ENCODE results near the gene PPM1H. TPM values are rescaled to one million over a fixed set of nuclear protein-coding genes. Genes with fewer than 3 reads are reported as not detected.

Gene PPM1H
- total RNA-seq, 4 donors from 2014 or later: 1.1 to 2.4 (median 1.7) TPM

DNA sequence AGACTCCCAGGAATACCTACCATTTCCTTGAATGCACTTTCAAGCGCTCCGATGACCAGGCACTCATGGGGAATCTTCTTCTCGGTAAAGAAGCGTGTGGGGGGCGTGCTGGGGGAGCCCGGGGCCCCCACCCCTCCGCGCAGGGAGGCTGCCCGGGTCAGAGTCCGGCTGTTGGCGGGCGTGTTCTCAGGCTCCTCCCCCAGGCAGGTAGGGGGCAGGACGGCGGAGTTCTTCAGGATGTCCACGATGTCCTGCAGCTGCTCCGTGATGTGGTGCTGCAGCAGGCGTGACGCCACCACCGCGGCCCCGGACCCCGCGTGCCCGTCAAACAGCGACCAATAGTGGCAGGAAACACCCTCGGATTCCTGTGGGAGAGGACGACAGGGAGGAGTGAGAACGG lies 133.2 kb downstream of the PPM1H start:
- intact Hi-C loops (cut with DNase I; ENCODE audit: low total_unique reads): no loop called here
- no peak overlapping the region for H3K4me3 ChIP-seq (ENCODE audit: low read depth, poor library complexity, severe bottlenecking)
- 94 to 97% methylated on average over 24 to 28 of the region's 28 CpGs for WGBS, 2 donors
- DNase-seq (ENCODE audit: low spot score in 2 of 2): no peak
- no peak for TF ChIP-seq POLR2A (IDR thresholded peaks at IDR 0.05)
- TF ChIP-seq, protein P1, sequence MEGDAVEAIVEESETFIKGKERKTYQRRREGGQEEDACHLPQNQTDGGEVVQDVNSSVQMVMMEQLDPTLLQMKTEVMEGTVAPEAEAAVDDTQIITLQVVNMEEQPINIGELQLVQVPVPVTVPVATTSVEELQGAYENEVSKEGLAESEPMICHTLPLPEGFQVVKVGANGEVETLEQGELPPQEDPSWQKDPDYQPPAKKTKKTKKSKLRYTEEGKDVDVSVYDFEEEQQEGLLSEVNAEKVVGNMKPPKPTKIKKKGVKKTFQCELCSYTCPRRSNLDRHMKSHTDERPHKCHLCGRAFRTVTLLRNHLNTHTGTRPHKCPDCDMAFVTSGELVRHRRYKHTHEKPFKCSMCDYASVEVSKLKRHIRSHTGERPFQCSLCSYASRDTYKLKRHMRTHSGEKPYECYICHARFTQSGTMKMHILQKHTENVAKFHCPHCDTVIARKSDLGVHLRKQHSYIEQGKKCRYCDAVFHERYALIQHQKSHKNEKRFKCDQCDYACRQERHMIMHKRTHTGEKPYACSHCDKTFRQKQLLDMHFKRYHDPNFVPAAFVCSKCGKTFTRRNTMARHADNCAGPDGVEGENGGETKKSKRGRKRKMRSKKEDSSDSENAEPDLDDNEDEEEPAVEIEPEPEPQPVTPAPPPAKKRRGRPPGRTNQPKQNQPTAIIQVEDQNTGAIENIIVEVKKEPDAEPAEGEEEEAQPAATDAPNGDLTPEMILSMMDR (IDR thresholded peaks at IDR 0.05): no peak

DNA sequence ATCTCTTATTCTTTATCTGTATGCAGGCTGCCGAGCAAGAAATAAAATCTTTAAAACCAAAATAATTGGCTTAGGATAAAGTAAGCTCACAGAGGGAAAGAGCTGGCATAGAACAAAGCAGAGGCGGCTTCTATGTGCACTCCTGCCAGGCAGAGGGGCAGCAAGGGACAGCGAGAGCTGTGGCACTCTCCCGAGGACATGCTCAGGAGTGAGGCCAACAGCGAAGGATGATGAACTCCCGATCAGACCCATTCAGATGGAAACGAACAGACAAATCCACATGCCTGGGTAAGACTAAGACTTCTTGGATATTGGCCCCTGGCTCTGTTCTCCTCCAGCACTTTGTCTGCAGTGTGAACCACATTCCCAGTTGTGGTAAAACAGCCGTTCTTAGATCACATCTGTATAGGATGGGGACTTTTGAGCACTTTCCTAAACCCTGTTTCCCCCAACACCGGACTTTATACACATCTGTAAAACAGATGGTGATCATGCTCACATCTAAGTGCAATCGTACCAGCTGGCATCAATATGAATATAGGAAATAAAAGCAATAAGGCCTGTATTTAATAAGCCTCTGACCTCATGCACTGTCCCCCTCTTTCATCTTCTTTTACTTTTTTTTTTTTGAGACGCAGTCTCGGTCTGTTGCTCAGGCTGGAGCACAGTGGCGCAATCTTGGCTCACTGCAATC lies 134.1 kb downstream of the PPM1H start:
- 63 to 66% methylated on average over 13 of the region's 13 CpGs for WGBS, 2 donors
- intact Hi-C loops (cut with DNase I; ENCODE audit: low total_unique reads): no loop called here
- H3K4me3 ChIP-seq (ENCODE audit: low read depth, poor library complexity, severe bottlenecking): no peak overlapping the region
- no peak for DNase-seq (ENCODE audit: low spot score in 2 of 2)
- no peak for TF ChIP-seq POLR2A (IDR thresholded peaks at IDR 0.05)

DNA sequence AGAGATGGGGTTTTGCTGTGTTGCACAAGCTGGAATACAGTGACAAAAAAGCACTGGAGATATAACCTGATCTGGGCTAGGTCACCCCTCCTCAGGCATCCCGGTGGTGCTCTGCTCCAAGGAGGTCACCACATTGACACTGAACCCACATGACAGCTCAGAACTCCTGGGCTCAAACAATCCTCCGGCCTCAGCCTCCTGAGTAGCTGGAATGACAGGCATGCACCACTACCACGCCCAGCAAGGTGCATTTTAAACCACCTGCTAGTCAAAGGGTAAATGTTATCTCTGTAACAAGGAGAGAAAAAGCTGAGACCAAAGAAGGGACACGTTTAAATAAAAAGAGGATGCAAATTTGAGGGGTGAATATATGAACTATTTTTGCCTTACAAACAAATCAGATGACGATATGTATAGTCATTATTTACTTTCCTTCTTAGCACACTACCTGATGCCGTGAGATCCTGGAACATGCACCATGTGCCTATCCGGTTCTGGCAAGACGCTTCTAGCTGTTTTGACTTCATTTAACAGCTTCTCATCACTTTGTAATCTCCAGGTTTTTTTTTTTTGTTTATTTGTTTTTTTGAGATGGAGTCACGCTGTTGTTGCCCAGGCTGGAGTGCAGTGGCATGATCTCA lies 135.1 kb downstream of the PPM1H start:
- TF ChIP-seq, protein P1 (IDR thresholded peaks at IDR 0.05): no peak
- no peak for TF ChIP-seq POLR2A (IDR thresholded peaks at IDR 0.05)
- no peak overlapping the region for H3K4me3 ChIP-seq (ENCODE audit: low read depth, poor library complexity, severe bottlenecking)
- WGBS, 2 donors: 79 to 84% methylated on average over 9 of the region's 9 CpGs
- DNase-seq (ENCODE audit: low spot score in 2 of 2): no peak
- intact Hi-C loops (cut with DNase I; ENCODE audit: low total_unique reads): loop anchor here (5.0 kb wide), 1 partner anchor 218 kb away; no protein-coding TSS in a partner anchor

DNA sequence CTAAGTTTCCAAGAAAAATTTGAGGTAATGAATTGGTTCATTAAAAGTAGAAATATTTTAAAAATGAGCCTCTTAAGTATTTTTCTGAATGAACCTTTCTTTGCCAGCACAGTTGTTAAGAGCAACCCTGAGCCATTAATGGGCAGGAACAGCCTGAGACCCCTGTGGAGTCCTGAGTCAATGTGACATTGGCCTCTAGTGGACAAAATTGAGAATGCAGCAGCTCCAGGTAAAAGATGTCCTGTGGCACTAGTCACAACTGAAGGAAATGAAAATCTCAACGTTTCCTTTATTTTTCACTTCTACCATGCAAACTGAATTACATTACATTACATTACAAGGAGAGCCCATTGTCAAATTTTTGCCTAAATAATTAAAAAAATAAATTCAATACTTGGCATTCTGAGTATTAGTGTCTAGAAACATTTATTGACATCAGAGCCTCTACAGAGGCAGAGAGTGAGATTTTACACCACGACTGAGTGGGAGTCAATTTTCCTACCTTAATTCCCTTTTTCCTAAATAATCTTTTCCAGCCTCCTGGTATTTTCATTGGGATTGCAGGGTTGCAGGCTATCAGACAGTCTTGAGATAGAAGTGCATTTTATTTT lies 135.7 kb downstream of the PPM1H start:
- intact Hi-C loops (cut with DNase I; ENCODE audit: low total_unique reads): loop anchor here (5.0 kb wide), 1 partner anchor 217 kb away; no protein-coding TSS in a partner anchor
- WGBS, 2 donors: 21 to 28% methylated on average over 2 of the region's 2 CpGs
- TF ChIP-seq POLR2A (IDR thresholded peaks at IDR 0.05): no peak
- TF ChIP-seq, protein P1 (IDR thresholded peaks at IDR 0.05): peak in 1 of 3 donors; percentile 92
- DNase-seq (ENCODE audit: low spot score in 2 of 2): peak in 1 of 2 donors; percentile 56
- H3K4me3 ChIP-seq (ENCODE audit: low read depth, poor library complexity, severe bottlenecking): no peak overlapping the region

DNA sequence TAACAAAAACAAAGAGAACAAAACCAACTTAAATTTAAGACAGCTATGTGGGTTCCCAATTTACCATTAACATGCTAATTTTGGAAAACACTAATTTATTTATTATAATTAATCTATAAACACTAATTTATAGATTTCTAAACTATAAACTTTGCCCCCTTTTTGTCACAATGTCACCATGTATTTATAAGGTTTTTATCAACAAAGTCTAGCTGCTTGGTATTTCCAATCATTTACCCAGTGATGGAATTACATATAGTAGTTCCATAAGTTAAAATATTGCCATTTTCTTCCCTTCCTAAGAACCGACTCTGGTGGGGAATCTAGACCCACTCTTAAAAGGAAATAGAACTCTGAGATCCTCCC lies 140.7 kb downstream of the PPM1H start:
- TF ChIP-seq POLR2A (IDR thresholded peaks at IDR 0.05): no peak
- TF ChIP-seq, protein P1 (IDR thresholded peaks at IDR 0.05): no peak
- intact Hi-C loops (cut with DNase I; ENCODE audit: low total_unique reads): loop anchor here (2.0 kb wide), 1 partner anchor 355 kb away; no protein-coding TSS in a partner anchor
- 36 to 50% methylated on average over 1 of the region's 1 CpG for WGBS, 2 donors
- no peak for DNase-seq (ENCODE audit: low spot score in 2 of 2)
- no peak overlapping the region for H3K4me3 ChIP-seq (ENCODE audit: low read depth, poor library complexity, severe bottlenecking)

Data from lower leg skin (tissue), 4 donors.